Fibroblast of skin of left quadriceps (primary cell): Measurements from ENCODE around the gene PYCR2.
A peak's percentile ranks its signal among the peaks of the same experiment; 100 is the strongest.
"Not testable (repeated sequence)": the region's sequence is repeated elsewhere in the genome, so short reads cannot be mapped to it uniquely, and the experiment has no call there.

Experiments used
- DNase-seq, 2 experiments: peaks; one replicate each; pipeline ENCODE4 v3.0.0-alpha.2; 2013; ENCODE audit warnings: low read depth in 2 of 2

The PYCR2 gene

DNA sequence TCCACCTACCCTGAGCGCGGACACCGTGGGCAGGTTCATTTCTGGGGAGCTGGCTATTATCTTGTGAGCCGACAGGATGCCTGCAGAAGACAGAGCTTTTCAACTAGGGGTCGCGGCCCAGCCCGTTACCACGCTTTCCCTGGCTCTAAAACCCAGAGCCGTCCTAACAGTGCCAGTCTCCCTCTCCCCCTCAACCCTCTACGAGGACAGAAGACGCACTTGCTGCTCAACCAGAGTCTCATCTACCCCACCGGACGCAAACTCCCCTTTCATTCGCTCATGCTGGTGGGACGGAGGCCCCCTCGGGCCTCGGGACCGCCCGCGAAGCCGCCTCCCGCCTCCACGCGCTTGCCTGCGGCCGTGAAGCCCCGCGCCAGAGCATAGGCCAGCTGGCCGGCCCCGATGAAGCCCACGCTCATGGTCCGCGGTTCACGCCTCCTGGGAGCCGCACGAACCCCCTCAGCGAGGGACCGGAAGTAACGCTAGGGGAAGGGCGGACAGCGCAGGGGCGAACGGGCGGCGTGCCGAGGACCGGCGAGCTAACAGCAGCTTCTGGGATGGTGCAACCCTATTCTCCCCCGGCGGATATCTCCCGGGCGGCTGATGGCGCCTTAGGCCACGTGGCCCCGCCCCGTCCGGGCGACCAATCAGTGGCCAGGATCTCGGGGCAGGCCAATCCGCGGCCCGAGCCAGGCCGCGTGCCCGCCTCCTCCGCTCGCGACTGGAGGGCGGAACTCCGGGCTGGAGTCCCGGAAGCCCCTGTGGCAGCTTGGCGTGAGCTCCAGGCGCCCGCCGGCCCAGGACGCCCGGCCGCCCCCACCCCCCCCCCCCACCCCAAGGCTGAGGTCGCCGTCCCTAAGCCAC is at the start of gene PYCR2:
Gene PYCR2, minus strand, starts transcription at position 559 of the 864 bp plus-strand sequence. Its CDS starts 140 bp downstream, at position 419.
- peak; percentile 89 to 91 for DNase-seq

DNA sequence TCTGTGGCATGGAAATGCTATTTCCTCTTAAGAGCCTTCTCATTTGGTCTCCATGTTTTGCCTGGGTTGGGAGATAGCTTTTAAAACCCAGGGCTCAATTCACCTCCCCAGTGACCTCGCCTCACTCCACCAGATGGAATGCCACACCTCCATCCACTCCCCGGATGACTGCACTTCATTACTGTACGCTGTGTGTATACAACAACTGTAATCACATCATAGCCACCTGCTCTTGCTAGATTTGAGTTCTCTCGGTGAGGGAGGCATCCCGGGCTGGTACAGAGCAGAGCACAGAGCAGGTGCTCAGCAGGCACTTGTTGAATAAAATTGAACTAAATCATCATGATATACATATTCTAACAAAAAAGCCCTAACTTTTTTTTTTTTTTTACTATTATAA is 49.1 kb upstream of the PYCR2 start:
- DNase-seq: no peak

DNA sequence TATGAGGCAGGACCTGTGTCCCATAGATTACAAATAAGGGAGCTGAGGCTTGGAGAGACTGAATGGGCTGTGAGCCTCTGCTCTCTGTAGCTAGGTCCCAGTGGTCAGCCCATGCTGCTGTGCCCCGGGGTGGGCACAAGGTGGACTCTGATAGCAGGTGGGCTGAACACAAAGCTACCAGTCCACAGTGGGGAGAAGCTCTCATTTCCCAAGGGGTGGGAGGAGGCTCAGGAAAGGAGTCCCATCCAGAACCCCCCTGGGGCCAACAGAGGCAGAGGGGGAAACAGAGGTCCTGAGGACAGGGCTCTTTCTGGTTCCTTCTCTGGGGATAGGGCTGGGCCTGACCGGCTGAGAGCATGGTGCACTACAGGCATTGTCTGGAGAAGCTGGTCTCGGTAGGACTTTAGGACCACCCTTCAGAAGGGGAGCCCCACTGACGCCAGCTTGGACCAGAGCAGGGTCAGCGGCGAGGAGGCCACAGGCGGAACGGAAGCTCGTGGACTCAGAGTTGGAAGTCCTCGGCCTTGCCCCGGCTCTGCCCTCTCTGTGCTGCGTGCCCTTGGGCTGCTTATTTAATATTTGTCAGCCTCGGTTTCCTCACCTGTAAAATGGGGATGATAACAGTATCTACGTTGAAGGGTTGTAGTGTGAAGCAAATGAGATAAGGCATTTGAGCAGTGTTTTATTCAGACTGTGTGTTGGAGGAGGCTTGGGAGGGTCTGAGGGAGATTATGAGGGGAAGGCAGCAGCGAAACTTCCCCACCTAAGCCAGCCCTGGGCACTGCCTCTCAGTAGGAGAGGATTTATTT is 48.5 kb upstream of the PYCR2 start:
- no peak for DNase-seq

DNA sequence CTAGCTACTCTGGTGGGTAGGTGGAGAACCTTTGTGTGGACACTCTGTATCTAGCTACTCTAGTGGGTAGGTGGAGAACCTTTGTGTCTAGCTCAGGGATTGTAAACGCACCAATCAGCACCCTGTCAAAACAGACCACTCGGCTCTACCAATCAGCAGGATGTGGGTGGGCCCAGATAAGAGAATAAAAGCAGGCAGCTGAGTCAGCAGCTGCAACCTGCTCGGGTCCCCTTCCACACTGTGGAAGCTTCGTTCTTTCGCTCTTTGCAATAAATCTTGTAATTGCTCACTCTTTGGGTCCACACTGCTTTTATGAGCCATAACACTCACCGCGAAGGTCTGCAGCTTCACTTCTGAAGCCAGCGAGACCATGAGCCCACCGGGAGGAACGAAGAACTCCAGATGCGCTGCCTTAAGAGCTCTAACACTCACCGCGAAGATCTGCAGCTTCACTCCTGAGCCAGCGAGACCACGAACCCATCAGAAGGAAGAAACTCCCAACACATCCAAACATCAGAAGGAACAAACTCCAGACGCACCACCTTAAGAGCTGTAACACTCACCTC is 46.6 kb upstream of the PYCR2 start:
- DNase-seq: not testable (repeated sequence)

DNA sequence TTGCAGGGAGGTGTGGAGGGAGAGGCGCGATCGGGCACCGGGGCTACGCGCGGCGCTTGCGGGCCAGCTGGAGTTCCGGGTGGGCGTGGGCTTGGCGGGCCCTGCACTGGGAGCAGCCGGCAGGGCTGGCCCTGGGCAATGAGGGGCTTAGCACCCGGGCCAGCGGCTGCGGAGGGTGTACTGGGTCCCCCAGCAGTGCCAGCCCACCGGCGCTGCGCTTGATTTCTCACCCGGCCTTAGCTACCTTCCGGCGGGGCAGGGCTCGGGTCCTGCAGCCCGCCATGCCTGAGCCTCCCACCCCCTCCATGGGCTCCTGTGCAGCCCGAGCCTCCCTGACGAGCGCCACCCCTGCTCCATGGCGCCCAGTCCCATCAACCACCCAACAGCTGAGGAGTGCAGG is 45.7 kb upstream of the PYCR2 start:
- not testable (repeated sequence) for DNase-seq

DNA sequence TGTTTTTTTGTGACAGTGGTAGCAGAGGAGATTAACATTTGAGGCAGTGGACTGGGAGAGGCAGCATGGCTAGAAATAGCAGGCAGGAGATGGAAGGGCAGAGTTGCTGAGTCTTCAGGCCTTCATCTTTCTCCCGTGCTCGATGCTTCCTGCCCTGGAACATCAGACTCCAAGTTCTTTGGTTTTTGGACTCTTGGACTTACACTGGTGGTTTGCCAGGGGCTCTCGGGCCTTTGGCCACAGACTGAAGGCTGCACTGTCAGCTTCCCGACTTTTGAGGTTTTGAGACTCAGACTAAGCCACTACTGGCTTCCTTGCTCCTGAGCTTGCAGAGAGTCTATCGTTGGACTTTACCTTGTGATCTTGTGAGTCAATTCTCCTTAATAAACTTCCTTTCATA is 41.2 kb upstream of the PYCR2 start:
- DNase-seq: no peak

DNA sequence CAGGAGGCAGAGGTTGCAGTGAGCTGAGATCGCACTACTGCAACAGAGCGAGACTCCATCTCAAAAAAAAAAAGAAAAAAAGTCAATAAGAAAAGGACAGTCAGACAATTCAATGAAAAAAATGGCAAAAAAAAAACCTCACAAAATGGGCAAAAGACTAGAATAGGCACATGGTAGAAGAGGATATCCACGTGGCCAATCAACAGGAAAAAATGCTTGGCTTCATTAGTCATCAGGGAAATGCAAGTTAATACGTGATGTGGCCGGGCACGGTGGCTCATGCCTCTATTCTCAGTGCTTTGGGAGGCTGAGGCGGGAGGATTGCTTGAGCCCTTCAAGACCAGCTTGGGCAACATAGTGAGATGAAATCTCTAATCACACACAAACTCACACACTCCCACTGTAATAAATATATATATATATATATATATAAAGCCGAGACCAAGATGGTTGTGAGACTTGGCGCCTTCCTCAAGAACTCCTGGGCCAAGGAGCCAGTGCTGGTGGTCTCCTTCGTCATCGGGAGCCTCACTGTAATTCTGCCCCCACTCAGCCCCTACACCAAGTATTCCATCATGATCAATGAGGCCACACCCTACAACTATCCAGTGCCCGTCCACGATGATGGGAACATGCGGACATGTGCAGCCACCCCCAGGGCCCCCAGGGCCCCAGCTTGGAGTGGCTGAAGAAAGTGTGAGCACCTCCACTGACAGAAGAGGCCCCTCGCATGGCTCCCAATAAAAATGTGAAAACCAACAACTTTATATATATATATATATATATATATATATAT is 39.9 kb upstream of the PYCR2 start:
- DNase-seq: no peak

DNA sequence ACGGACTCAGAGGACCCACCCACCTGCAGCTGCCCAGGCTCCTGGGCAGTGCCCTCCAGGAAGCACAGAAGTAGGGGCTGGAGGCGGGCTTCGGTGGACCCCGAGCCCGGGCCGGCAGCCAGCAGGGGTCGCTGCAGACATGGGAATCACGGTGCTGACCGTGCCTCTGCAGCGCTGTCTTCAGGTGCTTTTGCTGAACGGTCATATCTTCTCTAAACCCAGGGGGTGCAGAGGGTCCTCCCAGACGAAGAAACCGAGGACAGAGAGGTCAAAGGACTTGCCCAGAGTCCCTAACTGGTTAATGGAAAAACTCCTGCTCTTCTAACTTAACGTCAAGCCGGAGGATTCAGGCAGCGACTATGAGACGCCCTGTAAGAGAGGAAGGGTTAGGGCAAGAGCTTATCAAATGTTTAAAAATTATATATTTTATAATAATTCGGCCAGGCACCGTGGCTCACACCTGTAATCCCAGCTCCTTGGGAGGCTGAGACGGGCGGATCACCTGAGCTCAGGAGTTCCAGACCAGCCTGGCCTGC is 38.5 kb upstream of the PYCR2 start:
- DNase-seq: no peak

DNA sequence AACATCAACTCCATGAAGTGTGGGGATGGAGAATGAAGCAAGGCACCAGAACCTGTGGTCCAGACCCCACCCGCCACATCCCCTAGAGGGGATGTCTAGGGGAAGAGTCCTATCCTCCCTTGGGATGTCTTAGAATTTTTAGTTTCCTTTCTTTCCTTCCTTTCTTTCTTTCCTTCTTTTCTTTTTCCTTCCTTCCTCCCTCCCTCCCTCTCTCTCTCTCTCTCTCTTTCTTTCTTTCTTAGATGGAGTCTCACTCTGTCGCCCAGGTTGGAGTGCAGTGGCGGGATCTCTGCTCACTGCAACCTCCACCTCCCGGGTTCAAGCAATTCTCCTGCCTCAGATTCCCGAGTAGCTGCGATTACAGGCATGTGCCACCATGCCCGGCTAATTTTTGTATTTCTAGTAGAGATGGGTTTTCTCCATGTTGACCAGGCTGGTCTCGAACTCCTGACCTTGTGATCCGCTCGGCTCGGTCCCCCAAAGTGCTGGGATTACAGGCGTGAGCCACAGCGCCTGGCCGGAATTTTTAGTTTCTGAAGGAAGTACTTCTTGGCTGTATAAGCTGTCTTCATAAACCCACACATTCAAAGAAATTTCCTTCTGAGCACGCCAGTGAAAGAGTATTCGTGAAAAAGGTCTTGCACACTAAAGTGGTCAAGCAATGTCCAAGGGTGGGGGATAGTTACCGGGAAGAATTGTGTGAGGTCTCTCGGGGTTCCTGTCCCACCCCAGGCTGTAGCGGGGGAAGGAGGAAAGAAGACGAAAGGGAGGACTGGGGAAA is 37.8 kb upstream of the PYCR2 start:
- DNase-seq: no peak

DNA sequence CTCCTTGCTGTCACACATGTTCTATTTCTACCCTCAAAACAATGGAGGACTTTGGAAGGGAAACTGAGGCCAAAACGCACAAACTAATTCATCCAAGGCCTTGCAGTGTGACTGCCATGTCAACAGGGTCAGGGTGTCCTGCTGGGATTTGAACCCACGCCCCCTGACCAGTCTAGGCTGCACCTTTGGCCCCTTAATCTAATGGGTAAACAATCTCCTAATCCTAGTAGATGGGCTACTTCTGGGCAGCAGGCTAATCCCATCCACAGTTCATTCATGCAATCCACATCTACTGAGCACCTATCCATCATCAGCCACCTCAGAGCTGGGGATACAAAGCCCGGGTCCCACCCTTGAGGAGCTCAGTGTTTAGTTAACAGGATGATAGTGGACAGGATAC is 34.0 kb upstream of the PYCR2 start:
- no peak for DNase-seq

DNA sequence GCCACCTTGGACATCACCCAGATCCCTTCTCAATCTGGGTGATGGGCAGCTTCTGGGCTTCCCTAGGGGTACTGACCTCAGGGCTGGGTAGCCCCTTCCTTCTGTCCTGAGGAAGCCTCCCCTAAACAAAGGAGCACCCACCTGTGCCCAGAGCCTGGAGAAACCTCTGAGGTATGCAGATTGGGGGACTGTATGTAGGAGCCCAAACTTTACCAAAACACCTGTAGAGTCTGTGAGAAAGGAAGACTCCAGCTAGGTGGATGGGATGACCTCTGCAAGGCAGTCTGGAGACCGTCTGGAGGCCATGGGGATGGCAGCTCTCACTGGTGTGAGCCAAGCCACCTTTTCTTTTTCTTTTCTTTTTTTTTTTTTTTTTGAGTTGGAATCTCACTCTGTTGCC is 30.7 kb upstream of the PYCR2 start:
- DNase-seq: no peak

DNA sequence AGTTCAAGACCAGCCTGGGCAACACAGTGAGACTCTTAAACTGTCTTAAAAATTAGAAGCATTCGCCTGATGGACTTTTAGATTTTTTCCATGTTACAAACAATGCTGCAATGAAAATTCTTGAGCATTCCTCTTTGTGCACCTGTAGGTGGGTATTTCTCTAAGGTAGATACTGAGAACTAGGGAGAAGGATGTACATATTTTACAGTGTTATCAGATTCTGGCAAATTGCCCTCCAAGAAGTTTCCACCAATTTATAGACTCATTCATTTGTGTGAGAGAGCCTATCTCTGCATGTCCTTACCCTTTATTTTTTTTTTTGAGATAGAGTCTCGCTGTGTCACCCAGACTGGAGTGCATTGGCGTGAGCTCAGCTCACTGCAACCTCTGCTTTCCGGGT is 29.3 kb upstream of the PYCR2 start:
- no peak for DNase-seq

DNA sequence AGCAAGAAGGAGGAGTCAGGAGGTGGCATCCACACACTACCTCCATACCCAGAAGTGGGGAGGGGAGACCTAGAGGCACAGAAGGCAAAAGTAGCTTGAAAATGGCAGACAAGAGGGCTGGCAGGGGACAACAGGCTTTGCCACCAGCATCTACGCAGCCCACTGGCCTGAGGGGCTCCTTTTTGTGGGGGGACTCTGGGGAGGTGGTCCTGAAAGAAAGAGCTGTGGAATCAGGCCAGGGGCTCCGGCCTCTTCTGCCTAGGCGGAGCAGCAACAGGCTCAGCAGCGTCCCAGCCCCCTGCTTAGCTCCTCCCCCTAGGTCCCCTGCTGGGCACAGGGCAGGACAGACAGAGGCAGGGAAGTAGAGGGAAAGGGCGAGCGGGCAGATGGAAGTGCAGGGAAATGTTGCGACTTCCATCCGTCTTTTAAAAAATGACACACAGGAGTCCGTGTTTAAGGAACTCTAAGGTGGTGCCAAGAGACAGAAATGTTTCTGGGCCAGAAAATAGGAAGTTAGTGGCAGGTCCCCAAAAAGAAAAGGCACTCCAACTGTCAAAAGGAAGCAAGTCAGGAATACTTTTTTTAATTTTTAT is 27.0 kb upstream of the PYCR2 start:
- DNase-seq: no peak

DNA sequence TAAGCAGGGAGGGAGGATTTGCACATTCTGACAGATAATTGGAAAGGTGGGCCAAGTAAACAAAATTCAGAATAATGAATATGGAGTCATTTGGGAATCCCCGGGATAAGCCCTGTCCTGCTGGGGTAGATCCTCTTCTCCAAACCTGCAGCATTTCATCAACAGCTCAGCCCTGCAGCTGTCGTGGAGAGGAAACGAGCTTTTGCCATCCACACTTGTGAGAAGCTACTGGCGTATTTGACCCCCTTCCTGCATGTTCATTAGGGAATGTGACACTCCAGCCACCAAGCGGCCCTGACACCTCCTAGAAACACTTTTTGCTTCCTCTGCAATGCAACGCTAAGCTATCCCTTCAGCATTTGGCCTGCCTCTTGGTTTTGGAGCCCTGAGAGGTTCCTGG is 25.0 kb upstream of the PYCR2 start:
- DNase-seq: no peak

DNA sequence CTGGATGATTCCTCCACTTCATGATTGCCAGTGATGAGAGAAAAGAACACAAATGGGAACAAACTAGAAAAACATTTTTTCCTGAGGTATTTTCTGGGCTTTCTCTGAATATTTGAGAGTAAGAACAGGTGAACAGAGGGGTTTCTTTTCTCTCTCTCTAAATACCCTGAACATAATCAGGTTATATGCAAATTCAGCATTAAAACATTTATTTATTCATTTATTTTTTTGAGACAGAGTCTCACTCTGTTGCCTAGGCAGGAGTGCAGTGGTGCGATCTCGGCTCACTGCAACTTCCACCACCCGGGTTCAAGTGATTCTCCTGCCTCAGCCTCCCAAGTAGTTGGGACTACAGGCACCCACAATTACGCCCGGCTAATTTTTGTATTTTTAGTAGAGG is 22.8 kb upstream of the PYCR2 start:
- no peak for DNase-seq

DNA sequence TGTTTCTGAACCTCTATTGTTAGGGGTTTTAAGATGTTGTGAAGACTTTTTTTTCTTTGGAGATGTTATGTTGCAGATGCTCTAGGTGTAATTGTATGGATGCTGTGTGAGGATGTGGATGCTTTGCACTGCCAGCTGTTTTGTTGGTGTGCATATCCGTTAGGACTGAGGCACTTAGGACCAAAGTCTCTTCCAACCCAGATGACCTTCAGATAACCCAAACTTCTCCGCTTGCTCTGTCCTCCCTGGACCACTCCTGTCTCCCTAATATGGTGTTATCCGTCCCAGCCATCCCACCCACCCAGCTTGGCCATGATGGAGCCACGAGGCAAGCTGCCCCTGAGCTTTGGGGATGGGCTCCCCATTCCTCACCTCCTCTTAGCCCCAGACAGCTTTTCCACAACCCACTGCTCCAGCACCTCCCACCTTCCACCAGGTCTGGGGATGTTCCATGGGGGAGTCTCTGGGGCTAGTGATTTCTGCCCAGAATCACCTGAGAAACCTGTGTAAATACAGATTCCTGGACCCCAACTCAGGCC is 22.1 kb upstream of the PYCR2 start:
- DNase-seq: no peak

DNA sequence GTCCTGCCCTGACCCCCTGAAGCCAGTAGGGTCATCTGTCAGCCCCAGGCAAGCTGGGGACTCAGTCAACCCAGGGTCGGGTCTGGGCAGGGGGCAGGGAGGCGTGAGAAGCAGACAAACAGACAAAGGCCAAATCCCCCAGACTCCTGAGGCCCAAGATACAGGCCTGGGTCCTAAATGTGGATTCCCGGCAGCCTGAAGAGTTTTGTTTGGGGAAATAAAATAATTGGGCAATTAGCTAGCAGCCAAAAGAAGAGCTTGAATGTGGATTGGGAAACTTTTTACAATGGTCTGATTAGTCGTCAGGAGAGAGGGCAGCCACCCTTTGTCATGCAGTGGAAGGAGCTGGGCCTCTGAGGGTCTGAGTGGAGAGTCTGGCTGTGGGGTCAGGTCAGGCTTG is 21.5 kb upstream of the PYCR2 start:
- DNase-seq: no peak

DNA sequence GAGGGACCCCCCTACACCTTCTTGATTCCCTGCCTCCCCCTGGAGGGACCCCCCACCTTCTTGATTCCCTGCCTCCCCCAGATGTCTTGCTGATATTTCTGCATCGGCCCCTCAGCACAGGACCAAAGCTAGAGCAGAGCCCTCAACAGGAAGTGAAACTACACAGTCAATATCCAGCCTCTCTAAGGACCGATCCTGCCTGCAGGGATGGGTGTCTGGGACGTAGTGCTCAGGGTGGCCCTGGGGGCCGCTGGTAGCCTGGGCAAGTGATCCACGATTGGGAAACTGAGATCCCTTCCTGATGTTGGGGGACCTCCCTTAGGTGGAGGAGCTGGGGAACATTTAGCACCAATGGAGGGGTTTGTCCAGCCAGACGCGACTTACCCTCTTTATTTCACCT is 20.9 kb upstream of the PYCR2 start:
- DNase-seq: no peak

DNA sequence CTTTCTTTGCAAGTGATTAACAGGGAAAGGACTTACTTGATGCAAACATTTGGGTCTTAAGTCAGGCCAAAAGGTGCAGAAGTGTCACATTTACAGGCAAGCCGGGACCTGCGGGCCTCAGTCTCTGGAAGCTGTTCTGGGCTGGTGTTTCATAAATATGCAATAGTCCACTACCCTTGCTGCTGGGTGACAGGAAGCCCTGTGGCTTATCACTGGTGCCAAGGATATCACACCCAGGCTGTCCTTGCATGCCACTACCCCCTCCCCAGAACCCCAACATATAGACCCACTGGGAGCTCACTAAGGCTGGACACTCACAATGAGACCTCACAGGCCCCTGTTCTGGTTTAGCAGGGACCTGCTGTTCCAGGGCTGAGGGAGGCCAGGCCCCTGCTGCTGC is 20.3 kb upstream of the PYCR2 start:
- no peak for DNase-seq

DNA sequence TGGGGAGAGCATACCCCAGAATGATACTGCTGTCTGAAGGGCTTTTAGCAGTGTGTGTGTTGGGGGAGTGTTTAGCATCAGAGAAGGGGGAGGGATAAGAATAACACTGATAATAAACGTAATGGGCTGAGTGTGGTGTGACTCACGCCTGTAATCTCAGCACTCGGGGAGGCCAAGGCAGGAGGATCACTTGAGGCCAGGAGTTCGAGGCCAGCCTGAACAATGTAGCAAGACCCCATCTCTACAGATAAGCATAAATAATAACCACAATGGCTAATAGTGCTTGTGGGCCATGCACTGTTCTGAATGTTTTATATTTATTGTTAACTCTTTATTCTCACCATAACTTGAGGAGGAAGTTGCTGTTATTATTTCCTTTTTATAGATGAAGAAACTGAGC is 19.5 kb upstream of the PYCR2 start:
- DNase-seq: no peak
